B cell (primary cell): ENCODE measurements around the gene TMEM222. TPM values are rescaled to one million over a fixed set of nuclear protein-coding genes. Genes with fewer than 3 reads are reported as not detected.

Experiments
- ATAC-seq: fragments of 200-7000 bp; cut with Tn5 transposase; one replicate; pipeline ENCODE4 v1.10.0; 2021; ENCODE audit warnings: low read depth, mild to moderate bottlenecking, moderate number of reproducible peaks, moderate library complexity
- CTCF ChIA-PET: fragments of 350-600 bp; sonication (Branson Sonifier 250); formaldehyde crosslinking; loops from one replicate; lab custom pipeline; 2021; ENCODE audit warnings: antibody characterized with exemption, inconsistent platforms; lab: Charles Lee
- POLR2A ChIA-PET: fragments of 350-600 bp; sonication (Branson Sonifier 250); formaldehyde crosslinking; loops from one replicate; lab custom pipeline; 2021; ENCODE audit warnings: antibody characterized with exemption; lab: Charles Lee
- DNase-seq: peaks from one replicate; pipeline ENCODE4 v3.0.0; 2013
- H2AFZ ChIP-seq: 2 replicates; pipeline ENCODE4 v1.6.1; 2012; ENCODE audit warnings: mild to moderate bottlenecking, low read depth, low read length; ENCODE audit not compliant: insufficient read depth, poor library complexity, severe bottlenecking
- H3K27ac ChIP-seq, 2 donors: 1 replicate in 1 of 2; 2 replicates in 1 of 2; pipeline ENCODE4 v1.5.1; 2012 to 2013; ENCODE audit warnings: low read length in 2 of 2, mild to moderate bottlenecking in 2 of 2, moderate library complexity in 1 of 2
- H3K27me3 ChIP-seq, 4 experiments: fragments of 200-600 bp in 1 of 4; sonication (generic) in 1 of 4; replicated peaks in 1 of 4; 1 replicate in 2 of 4; 2 replicates in 2 of 4; pipeline versions ENCODE4 v1.6.1 to v1.7.0; 2013 to 2016; ENCODE audit warnings: low read length in 3 of 4, mild to moderate bottlenecking in 2 of 4, mixed read lengths in 1 of 4, moderate library complexity in 1 of 4; ENCODE audit not compliant: insufficient read depth in 4 of 4, control insufficient read depth in 3 of 4; ENCODE audit errors: control extremely low read depth in 1 of 4
- H3K36me3 ChIP-seq, 2 experiments: replicated peaks in 1 of 2; 1 replicate in 1 of 2; 2 replicates in 1 of 2; pipeline versions ENCODE4 v1.6.1 to v1.7.1; 2013; ENCODE audit warnings: low read length in 1 of 2; ENCODE audit not compliant: insufficient read depth in 2 of 2, control insufficient read depth in 1 of 2; ENCODE audit errors: control extremely low read depth in 1 of 2, extremely low read depth in 1 of 2
- H3K4me1 ChIP-seq, 2 donors: fragments of 200-600 bp in 1 of 2; sonication (generic) in 1 of 2; 1 replicate in 1 of 2; 2 replicates in 1 of 2; pipeline versions ENCODE4 v1.5.1 to v1.6.1; 2013 to 2017; ENCODE audit warnings: low read length in 2 of 2; ENCODE audit not compliant: control insufficient read depth in 2 of 2, insufficient read depth in 2 of 2
- H3K4me2 ChIP-seq: replicated peaks from 2 replicates; pipeline ENCODE3; 2012; ENCODE audit warnings: mild to moderate bottlenecking, low read depth, low read length; ENCODE audit not compliant: poor library complexity, severe bottlenecking
- H3K4me3 ChIP-seq, 5 experiments: fragments of 200-600 bp in 1 of 5; sonication (generic) in 1 of 5; 1 replicate in 3 of 5; 2 replicates in 2 of 5; pipeline versions ENCODE4 v1.5.1 to v1.7.0; 2011 to 2016; ENCODE audit warnings: low read length in 4 of 5, mild to moderate bottlenecking in 4 of 5, low read depth in 2 of 5, control low read depth in 1 of 5, moderate library complexity in 1 of 5; ENCODE audit not compliant: insufficient read depth in 1 of 5; ENCODE audit errors: control extremely low read depth in 1 of 5, extremely low read depth in 1 of 5
- H3K79me2 ChIP-seq: fragments of 200-600 bp; sonication (generic); one replicate; pipeline ENCODE4 v1.6.0; 2016; ENCODE audit warnings: low read length; ENCODE audit not compliant: control insufficient read depth, insufficient read depth
- H3K9ac ChIP-seq: fragments of 200-600 bp; sonication (generic); 2 replicates; pipeline ENCODE4 v1.6.1; 2017; ENCODE audit warnings: mild to moderate bottlenecking, low read length, moderate library complexity
- H3K9me3 ChIP-seq, 3 donors: one replicate each; pipeline versions ENCODE4 v1.6.1 to v1.7.1; 2013; ENCODE audit warnings: low read length in 2 of 3; ENCODE audit not compliant: control insufficient read depth in 2 of 3, insufficient read depth in 1 of 3; ENCODE audit errors: control extremely low read depth in 1 of 3
- H4K20me1 ChIP-seq: 2 replicates; pipeline ENCODE4 v1.6.0; 2012; ENCODE audit warnings: mild to moderate bottlenecking, low read length; ENCODE audit not compliant: insufficient read depth, control insufficient read depth, poor library complexity, severe bottlenecking
- H3K27ac Mint-ChIP-seq: one replicate; pipeline ENCODE4 v1.8.0; 2021; ENCODE audit warnings: mixed read lengths
- H3K27me3 Mint-ChIP-seq: one replicate; pipeline ENCODE4 v1.8.0; 2021; ENCODE audit warnings: mixed read lengths
- H3K4me1 Mint-ChIP-seq: one replicate; pipeline ENCODE4 v1.8.0; 2021; ENCODE audit warnings: mixed read lengths
- H3K4me3 Mint-ChIP-seq: one replicate; pipeline ENCODE4 v1.8.0; 2021; ENCODE audit warnings: mixed read lengths
- H3K9me3 Mint-ChIP-seq: one replicate; pipeline ENCODE4 v1.8.0; 2022; ENCODE audit warnings: mixed read lengths; ENCODE audit not compliant: insufficient read depth
- EZH2 ChIP-seq: IDR thresholded peaks from 2 replicates; pipeline ENCODE4 v1.6.1; 2012; ENCODE audit warnings: borderline replicate concordance, low read depth, mild to moderate bottlenecking, moderate library complexity, low read length; ENCODE audit not compliant: insufficient read depth, poor library complexity, severe bottlenecking
- WGBS: methylation state at CpG from one replicate; pipeline ENCODE4 v1.1.5; 2013; ENCODE audit warnings: missing lambda C conversion rate; ENCODE audit not compliant: insufficient coverage; 5-methylcytosine and 5-hydroxymethylcytosine counted together
- intact Hi-C: fragments of 100-400 bp; cut with micrococcal nuclease; formaldehyde crosslinking; loops from one replicate; pipeline ENCODE4 v1.10.0; 2022
- polyA plus RNA-seq: library from polyadenylated mRNA; depleted of rRNA; stranded (reverse); fragments of >200 nt; gene quantifications from 2 replicates; pipeline ENCODE4 v1.2.3, GENCODE V29; 2012
- total RNA-seq, 2 donors: library from RNA; stranded (reverse); fragments of 120-200 nt in 1 of 2; gene quantifications; 1 replicate in 1 of 2; 2 replicates in 1 of 2; pipeline versions ENCODE4 v1.2.3 to v1.2.4, GENCODE V29; 2013 to 2022
- TF ChIP-seq, protein P1 (sequence below): fragments of 200-600 bp; IDR thresholded peaks from one replicate; pipeline ENCODE4 v1.8.0; 2022; ENCODE audit warnings: antibody characterized with exemption, mild to moderate bottlenecking

The TMEM222 gene
- total and polyA plus RNA-seq, 2 donors (not counting 1 experiment from before 2014, with no cell fraction given), result 44.2 to 80.9 TPM

DNA sequence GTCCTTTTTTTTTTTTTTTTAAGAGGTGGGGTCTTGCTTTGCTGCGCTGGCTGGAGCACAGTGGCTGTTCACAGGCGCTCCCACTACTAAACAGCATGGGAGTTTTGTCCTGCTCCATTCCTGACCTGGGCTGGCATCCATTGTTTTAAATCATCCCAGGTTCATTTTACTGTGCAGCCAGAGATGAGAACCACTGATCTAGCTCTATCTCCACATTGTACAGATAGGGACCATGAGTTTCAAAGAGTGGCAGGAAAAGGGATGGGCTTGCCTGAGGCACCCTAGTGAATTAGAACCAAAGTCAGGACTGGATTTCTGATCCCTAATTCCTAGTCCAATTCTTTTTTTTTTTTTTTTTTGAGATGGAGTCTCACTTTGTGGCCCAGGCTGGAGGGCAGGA lies 7.2 kb upstream of the TMEM222 start:
- Histone ChIP-seq H3K27me3 (no peaks in the 10 kb centered on the region), H2AFZ (no peak overlapping the region), H3K36me3 (no peaks in the 10 kb centered on the region), H3K79me2 (no peaks in the 10 kb centered on the region), H3K4me2 (no peak overlapping the region), H3K9me3 (no peaks in the 10 kb centered on the region), H3K4me3 (no peak overlapping the region), H3K4me1 (no peaks in the 10 kb centered on the region), H3K9ac (no peak overlapping the region), H3K27ac (no peak overlapping the region), H4K20me1 (no peaks in the 10 kb centered on the region)
- Mint-ChIP-seq H3K27ac (no peak overlapping the region), H3K9me3 (no peaks in the 10 kb centered on the region), H3K27me3 (peaks cover 6% of the 10 kb centered on the region), H3K4me3 (no peak overlapping the region), H3K4me1 (no peaks in the 10 kb centered on the region)
- intact Hi-C loops, result no loop called here
- no peak for TF ChIP-seq EZH2
- TF ChIP-seq, protein P1, sequence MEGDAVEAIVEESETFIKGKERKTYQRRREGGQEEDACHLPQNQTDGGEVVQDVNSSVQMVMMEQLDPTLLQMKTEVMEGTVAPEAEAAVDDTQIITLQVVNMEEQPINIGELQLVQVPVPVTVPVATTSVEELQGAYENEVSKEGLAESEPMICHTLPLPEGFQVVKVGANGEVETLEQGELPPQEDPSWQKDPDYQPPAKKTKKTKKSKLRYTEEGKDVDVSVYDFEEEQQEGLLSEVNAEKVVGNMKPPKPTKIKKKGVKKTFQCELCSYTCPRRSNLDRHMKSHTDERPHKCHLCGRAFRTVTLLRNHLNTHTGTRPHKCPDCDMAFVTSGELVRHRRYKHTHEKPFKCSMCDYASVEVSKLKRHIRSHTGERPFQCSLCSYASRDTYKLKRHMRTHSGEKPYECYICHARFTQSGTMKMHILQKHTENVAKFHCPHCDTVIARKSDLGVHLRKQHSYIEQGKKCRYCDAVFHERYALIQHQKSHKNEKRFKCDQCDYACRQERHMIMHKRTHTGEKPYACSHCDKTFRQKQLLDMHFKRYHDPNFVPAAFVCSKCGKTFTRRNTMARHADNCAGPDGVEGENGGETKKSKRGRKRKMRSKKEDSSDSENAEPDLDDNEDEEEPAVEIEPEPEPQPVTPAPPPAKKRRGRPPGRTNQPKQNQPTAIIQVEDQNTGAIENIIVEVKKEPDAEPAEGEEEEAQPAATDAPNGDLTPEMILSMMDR, result no peak
- no peak for DNase-seq
- ChIA-PET POLR2A (interaction anchor here (0.7 kb wide), 1 partner anchor 291 kb away, joined by 4 read pairs; no protein-coding TSS in a partner anchor), CTCF (interaction anchor here (0.7 to 9.9 kb wide), 3 partner anchors 11 to 74 kb away, joined by 3 to 77 read pairs (median 4); no protein-coding TSS in a partner anchor)
- no CpG with 5 or more reads among the region's 2 CpGs for WGBS
- ATAC-seq, result no peak

DNA sequence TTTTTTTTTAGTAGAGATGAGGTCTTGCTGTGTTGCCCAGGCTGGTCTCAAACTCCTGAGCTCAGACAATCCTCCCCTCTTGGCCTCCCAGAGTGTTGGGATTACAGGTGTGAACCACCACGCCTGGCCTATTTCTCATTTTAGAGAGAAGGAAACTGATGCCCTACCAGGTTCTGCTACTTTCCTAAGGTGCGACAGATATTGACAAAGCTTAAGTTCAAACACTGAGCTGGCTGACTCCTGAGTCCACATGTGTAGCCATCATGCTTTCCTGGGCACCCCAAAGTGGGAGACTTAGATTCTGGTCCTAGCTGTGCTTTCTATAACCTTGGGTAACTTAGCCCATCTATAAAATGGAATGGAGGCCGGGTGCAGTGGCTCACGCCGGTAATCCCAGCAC lies 5.1 kb upstream of the TMEM222 start:
- no peaks in the 10 kb centered on the region for H3K36me3 ChIP-seq
- intact Hi-C loops, result no loop called here
- 96% methylated on average over 5 of the region's 5 CpGs for WGBS
- peaks cover 9% of the 10 kb centered on the region for H3K79me2 ChIP-seq
- Mint-ChIP-seq H3K27ac (no peak overlapping the region), H3K4me1 (peaks cover 8% of the 10 kb centered on the region), H3K27me3 (peaks cover 12% of the 10 kb centered on the region), H3K9me3 (no peaks in the 10 kb centered on the region), H3K4me3 (no peak overlapping the region)
- H3K9me3 ChIP-seq, result no peaks in the 10 kb centered on the region
- ChIA-PET CTCF (interaction anchor here (0.7 to 9.9 kb wide), 6 partner anchors 15 to 346 kb away, joined by 3 to 77 read pairs (median 4); no protein-coding TSS in a partner anchor), POLR2A (no interaction called here)
- DNase-seq, result no peak
- H3K4me1 ChIP-seq, result peaks cover 6 to 9% of the 10 kb centered on the region in 2 donors
- no peak overlapping the region for H3K9ac ChIP-seq
- H3K4me2 ChIP-seq, result no peak overlapping the region
- no peak overlapping the region for H2AFZ ChIP-seq
- no peak for ATAC-seq
- TF ChIP-seq EZH2, result no peak
- TF ChIP-seq, protein P1, result no peak
- H4K20me1 ChIP-seq, result no peaks in the 10 kb centered on the region
- H3K4me3 ChIP-seq, result no peak overlapping the region
- no peaks in the 10 kb centered on the region for H3K27me3 ChIP-seq
- H3K27ac ChIP-seq, result no peak overlapping the region
